Endothelial cell of umbilical vein (primary cell): ENCODE data around the gene YIPF1. TPM values are rescaled to one million over a fixed set of nuclear protein-coding genes. Genes with fewer than 3 reads are reported as not detected.

ENCODE experiments used
- BruUV-seq: library from RNA; stranded (reverse); fragments of 400-500 nt; replicated peaks from 2 replicates; lab custom pipeline; 2021; lab: Mats Ljungman, UMichigan
- CTCF ChIA-PET: fragments of 300-600, 350-600 bp; sonication (Branson Sonifier 250); formaldehyde crosslinking; loops from one replicate; lab custom pipeline; 2021; ENCODE audit warnings: antibody characterized with exemption, inconsistent platforms; lab: Charles Lee
- POLR2A ChIA-PET: fragments of 300-600, 350-600 bp; sonication (Branson Sonifier 250); formaldehyde crosslinking; loops from one replicate; lab custom pipeline; 2021; ENCODE audit warnings: antibody characterized with exemption, inconsistent platforms; lab: Charles Lee
- DNase-seq: peaks from one replicate; pipeline ENCODE4 v3.0.0-alpha.2; 2011; ENCODE audit warnings: low read depth, low spot score
- FAIRE-seq: peaks from 2 replicates; lab custom pipeline; 2011; peaks lifted over from hg19 to GRCh38; lab: Jason Lieb, UNC
- H2AFZ ChIP-seq: 2 replicates; pipeline ENCODE4 v1.6.0; 2012; ENCODE audit warnings: low read depth, low read length, control low read depth, inconsistent platforms
- H3K27ac ChIP-seq: 2 replicates; pipeline ENCODE4 v1.5.1; 2011; ENCODE audit warnings: low read depth, mild to moderate bottlenecking, control low read depth, low read length, moderate library complexity; ENCODE audit not compliant: insufficient read depth
- H3K27me3 ChIP-seq, 2 experiments: 2 replicates each; pipeline versions ENCODE4 v1.6.0 to v1.6.1; 2011; ENCODE audit warnings: low read length in 2 of 2, mixed read lengths in 1 of 2; ENCODE audit not compliant: control insufficient read depth in 2 of 2, insufficient read depth in 2 of 2
- H3K36me3 ChIP-seq, 2 experiments: 2 replicates in 1 of 2; 3 replicates in 1 of 2; pipeline ENCODE4 v1.5.1; 2011; ENCODE audit warnings: low read length in 2 of 2, mild to moderate bottlenecking in 1 of 2, moderate library complexity in 1 of 2; ENCODE audit not compliant: control insufficient read depth in 2 of 2, insufficient read depth in 2 of 2; ENCODE audit errors: extremely low read depth in 1 of 2
- H3K4me1 ChIP-seq: 3 replicates; pipeline ENCODE4 v1.5.1; 2011; ENCODE audit warnings: mild to moderate bottlenecking, low read length; ENCODE audit not compliant: control insufficient read depth, insufficient read depth; ENCODE audit errors: extremely low read depth
- H3K4me2 ChIP-seq: 2 replicates; pipeline ENCODE4 v1.6.1; 2011; ENCODE audit warnings: low read length, control low read depth, mixed read lengths; ENCODE audit not compliant: insufficient read depth
- H3K4me3 ChIP-seq, 3 experiments: fragments of 200-600 bp in 1 of 3; sonication (generic), shearing (Covaris generic) in 1 of 3; replicated peaks in 1 of 3; 2 replicates each; pipeline ENCODE4 v1.5.1; 2011 to 2016; ENCODE audit warnings: control low read depth in 3 of 3, low read length in 3 of 3, mild to moderate bottlenecking in 2 of 3, inconsistent platforms in 1 of 3, low read depth in 1 of 3, moderate library complexity in 1 of 3; ENCODE audit not compliant: insufficient read depth in 1 of 3
- H3K79me2 ChIP-seq: 2 replicates; pipeline ENCODE4 v1.6.0; 2012; ENCODE audit warnings: low read length, inconsistent platforms; ENCODE audit not compliant: control insufficient read depth, insufficient read depth
- H3K9ac ChIP-seq: replicated peaks from 2 replicates; pipeline ENCODE3; 2011; ENCODE audit warnings: low read length, control low read depth; ENCODE audit not compliant: insufficient read depth; ENCODE audit errors: extremely low read depth
- H3K9me1 ChIP-seq: replicated peaks from 3 replicates; pipeline ENCODE4 v1.6.0; 2011; ENCODE audit warnings: mild to moderate bottlenecking, low read length; ENCODE audit not compliant: control insufficient read depth, insufficient read depth; ENCODE audit errors: extremely low read depth
- H3K9me3 ChIP-seq: replicated peaks from 2 replicates; pipeline ENCODE4 v1.5.1; 2012; ENCODE audit warnings: low read length, inconsistent platforms; ENCODE audit not compliant: control insufficient read depth, insufficient read depth
- H4K20me1 ChIP-seq: replicated peaks from 2 replicates; pipeline ENCODE3; 2011; ENCODE audit warnings: mild to moderate bottlenecking, low read length; ENCODE audit not compliant: control insufficient read depth, insufficient read depth; ENCODE audit errors: extremely low read depth
- EZH2 ChIP-seq: IDR thresholded peaks from 2 replicates; pipeline ENCODE4 v1.6.1; 2012; ENCODE audit warnings: borderline replicate concordance, low read depth, mild to moderate bottlenecking, moderate library complexity, low read length, inconsistent platforms; ENCODE audit not compliant: severe bottlenecking
- FOS ChIP-seq: IDR thresholded peaks from 2 replicates; pipeline ENCODE4 v1.6.1; 2011; ENCODE audit warnings: mild to moderate bottlenecking, low read length, moderate library complexity, borderline replicate concordance; ENCODE audit not compliant: insufficient read depth
- GATA2 ChIP-seq: IDR thresholded peaks from 2 replicates; pipeline ENCODE4 v1.7.0; 2011; ENCODE audit warnings: low read depth, mild to moderate bottlenecking, moderate library complexity, mixed read lengths, low read length; ENCODE audit not compliant: insufficient read length, insufficient read depth
- JUN ChIP-seq: IDR thresholded peaks from 2 replicates; pipeline ENCODE4 v1.6.1; 2011; ENCODE audit warnings: borderline replicate concordance, low read depth; ENCODE audit not compliant: insufficient read length, insufficient read depth
- MYC ChIP-seq: IDR thresholded peaks from one replicate; pipeline ENCODE4 v1.6.1; 2011; ENCODE audit warnings: mild to moderate bottlenecking, low read depth, low read length
- POLR2A ChIP-seq: IDR thresholded peaks from 2 replicates; pipeline ENCODE4 v1.6.1; 2012; ENCODE audit warnings: low read depth, mild to moderate bottlenecking, control low read depth, low read length
- POLR2AphosphoS5 ChIP-seq: IDR thresholded peaks from 2 replicates; pipeline ENCODE4 v1.6.1; 2012; ENCODE audit warnings: low read depth, mild to moderate bottlenecking, control low read depth, low read length, moderate library complexity; ENCODE audit not compliant: insufficient read depth
- dilution Hi-C: fragments of 300-500 bp; cut with MboI; formaldehyde crosslinking; loops from one replicate; pipeline ENCODE4 v1.15.0; 2019; ENCODE audit warnings: low sequenced_read_pairs; ENCODE audit not compliant: extremely low pct_ligation_motif_present
- intact Hi-C: fragments of 100-400 bp; cut with micrococcal nuclease; formaldehyde crosslinking; loops from one replicate; pipeline ENCODE4 v1.10.0; 2022
- polyA plus RNA-seq, 4 experiments: library from polyadenylated mRNA; depleted of rRNA in 3 of 4; stranded (reverse) in 3 of 4; unstranded in 1 of 4; fragments of >200 nt; gene quantifications; 2 replicates each; pipeline versions ENCODE4 v1.2.1 to v1.2.3, GENCODE V29; 2011 to 2012; ENCODE audit warnings: missing spikeins in 1 of 4
- total RNA-seq: library from RNA; stranded (reverse); gene quantifications from 2 replicates; pipeline ENCODE4 v1.2.3, GENCODE V29; 2021
- TF ChIP-seq, protein P1 (sequence below), 2 donors: IDR thresholded peaks; 1 replicate in 1 of 2; 2 replicates in 1 of 2; pipeline ENCODE4 v1.5.1; 2011; ENCODE audit warnings: low read length in 2 of 2, mild to moderate bottlenecking in 2 of 2, moderate library complexity in 2 of 2, control low read depth in 1 of 2, inconsistent platforms in 1 of 2, low read depth in 1 of 2; ENCODE audit not compliant: insufficient read depth in 1 of 2; ENCODE audit errors: extremely low read depth in 1 of 2
- TF ChIP-seq, protein P2 (sequence below): IDR thresholded peaks from 2 replicates; pipeline ENCODE4 v1.6.1; 2011; ENCODE audit not compliant: insufficient read depth, insufficient read length

Gene YIPF1
- total and polyA plus RNA-seq, 2 donors (not counting 3 experiments of a cell fraction or from before 2014, with no cell fraction given) = 14.8 to 26.2 TPM

DNA sequence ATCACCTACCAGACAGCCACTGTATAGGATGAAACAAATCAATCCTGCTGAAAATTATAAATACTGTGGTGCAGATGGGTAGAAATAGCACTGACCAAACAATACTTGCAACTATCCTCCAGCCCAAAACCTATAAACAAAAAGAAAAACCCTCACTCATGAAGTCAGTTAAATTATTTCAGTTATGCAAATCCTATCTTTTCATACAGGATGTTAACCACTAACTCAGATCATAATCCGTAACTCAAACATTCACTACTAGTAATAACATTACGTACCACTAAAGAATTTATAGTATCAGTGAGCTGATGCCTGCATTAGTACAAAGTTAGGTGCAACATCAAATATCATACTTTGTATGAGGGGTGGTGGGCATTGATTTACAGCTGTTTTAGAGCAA lies 54.1 kb downstream of the YIPF1 start:
- DNase-seq = no peak
- intact Hi-C loops = no loop called here

More for the DNA sequence above, 54.1 kb downstream of the YIPF1 start:
- H2AFZ ChIP-seq = no peak overlapping the region
- H3K27me3 ChIP-seq = no peaks in the 10 kb centered on the region
- H3K9me3 ChIP-seq = no peaks in the 10 kb centered on the region
- no peak for FAIRE-seq
- dilution Hi-C loops = no loop called here
- ChIA-PET POLR2A (no interaction called here), CTCF (interaction anchor here (0.9 to 1.5 kb wide), 2 partner anchors 9 to 23 kb away, joined by 3 to 4 read pairs; no protein-coding TSS in a partner anchor)
- no peaks in the 10 kb centered on the region for H3K36me3 ChIP-seq
- no peak overlapping the region for H3K27ac ChIP-seq
- H3K4me3 ChIP-seq = no peak overlapping the region
- H4K20me1 ChIP-seq = no peaks in the 10 kb centered on the region
- no peak for TF ChIP-seq GATA2
- TF ChIP-seq JUN = no peak
- TF ChIP-seq POLR2AphosphoS5 = no peak
- no peak for TF ChIP-seq MYC
- TF ChIP-seq, protein P1, sequence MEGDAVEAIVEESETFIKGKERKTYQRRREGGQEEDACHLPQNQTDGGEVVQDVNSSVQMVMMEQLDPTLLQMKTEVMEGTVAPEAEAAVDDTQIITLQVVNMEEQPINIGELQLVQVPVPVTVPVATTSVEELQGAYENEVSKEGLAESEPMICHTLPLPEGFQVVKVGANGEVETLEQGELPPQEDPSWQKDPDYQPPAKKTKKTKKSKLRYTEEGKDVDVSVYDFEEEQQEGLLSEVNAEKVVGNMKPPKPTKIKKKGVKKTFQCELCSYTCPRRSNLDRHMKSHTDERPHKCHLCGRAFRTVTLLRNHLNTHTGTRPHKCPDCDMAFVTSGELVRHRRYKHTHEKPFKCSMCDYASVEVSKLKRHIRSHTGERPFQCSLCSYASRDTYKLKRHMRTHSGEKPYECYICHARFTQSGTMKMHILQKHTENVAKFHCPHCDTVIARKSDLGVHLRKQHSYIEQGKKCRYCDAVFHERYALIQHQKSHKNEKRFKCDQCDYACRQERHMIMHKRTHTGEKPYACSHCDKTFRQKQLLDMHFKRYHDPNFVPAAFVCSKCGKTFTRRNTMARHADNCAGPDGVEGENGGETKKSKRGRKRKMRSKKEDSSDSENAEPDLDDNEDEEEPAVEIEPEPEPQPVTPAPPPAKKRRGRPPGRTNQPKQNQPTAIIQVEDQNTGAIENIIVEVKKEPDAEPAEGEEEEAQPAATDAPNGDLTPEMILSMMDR (IDR thresholded peaks at IDR 0.05; ENCODE audit: extremely low read depth in 1 of 2, insufficient read depth in 1 of 2, low read depth in 1 of 2, low read length in 2 of 2) = no peak
- TF ChIP-seq FOS = no peak
- TF ChIP-seq EZH2 = no peak
- no peak for TF ChIP-seq POLR2A
- TF ChIP-seq, protein P2, sequence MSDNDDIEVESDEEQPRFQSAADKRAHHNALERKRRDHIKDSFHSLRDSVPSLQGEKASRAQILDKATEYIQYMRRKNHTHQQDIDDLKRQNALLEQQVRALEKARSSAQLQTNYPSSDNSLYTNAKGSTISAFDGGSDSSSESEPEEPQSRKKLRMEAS = no peak
- no TSS peak for BruUV-seq
- peaks cover 59% of the 10 kb centered on the region for H3K79me2 ChIP-seq
- no peaks in the 10 kb centered on the region for H3K9me1 ChIP-seq
- H3K9ac ChIP-seq = no peak overlapping the region
- no peak overlapping the region for H3K4me2 ChIP-seq
- peaks cover 5% of the 10 kb centered on the region for H3K4me1 ChIP-seq
